GM18511 (cell line): Measurements from ENCODE around the gene CBX6.
"Not testable (repeated sequence)": the region's sequence is repeated elsewhere in the genome, so short reads cannot be mapped to it uniquely, and the experiment has no call there.

Experiments
- ATAC-seq: cut with Tn5 transposase; IDR thresholded peaks from one replicate; pipeline ENCODE4 v1.9.1; 2021; ENCODE audit warnings: mild to moderate bottlenecking, moderate library complexity; ENCODE audit not compliant: unreplicated experiment

CBX6 gene

GRCh38 chr22:38861170-38861876 lies 10.7 kb downstream of the CBX6 start:
- ATAC-seq = no peak

GRCh38 chr22:38860283-38861169 lies 11.5 kb downstream of the CBX6 start:
- no peak for ATAC-seq

DNA sequence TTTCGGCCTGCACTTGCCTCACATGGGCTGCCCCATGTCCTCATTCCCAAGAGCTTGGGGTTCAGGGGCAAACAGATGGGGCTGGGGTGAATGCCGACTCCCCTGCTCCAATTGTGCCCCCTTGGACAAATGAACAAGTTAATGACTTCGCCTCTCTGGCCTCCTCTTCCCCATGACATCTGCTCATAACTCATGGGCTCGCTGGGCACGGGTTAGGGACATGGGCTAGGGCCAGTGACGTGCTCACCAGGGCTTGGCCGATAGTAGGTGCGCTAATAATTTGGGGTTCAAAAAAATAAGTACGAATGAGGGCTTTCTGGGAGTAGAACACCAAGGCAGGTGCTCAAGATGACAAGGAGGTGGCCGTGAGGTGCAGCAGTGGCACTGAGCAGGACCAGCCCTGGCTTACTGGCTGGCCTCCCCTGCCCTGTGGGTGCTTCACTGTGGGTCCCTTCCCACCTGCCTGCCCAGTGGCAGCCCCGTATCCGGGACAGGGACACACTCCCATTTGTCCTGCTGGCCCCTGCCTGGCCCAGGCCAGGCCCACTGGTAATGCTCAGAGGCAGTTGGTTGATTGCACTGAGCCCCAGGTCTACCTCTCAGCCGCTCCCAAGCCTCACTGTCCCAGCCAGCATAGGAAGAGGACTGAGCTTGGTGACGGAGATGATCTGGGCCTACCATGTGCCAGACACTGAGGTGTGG lies 12.3 kb downstream of the CBX6 start:
- no peak for ATAC-seq

GRCh38 chr22:38858492-38858891 lies 13.5 kb downstream of the CBX6 start:
- no peak for ATAC-seq

DNA sequence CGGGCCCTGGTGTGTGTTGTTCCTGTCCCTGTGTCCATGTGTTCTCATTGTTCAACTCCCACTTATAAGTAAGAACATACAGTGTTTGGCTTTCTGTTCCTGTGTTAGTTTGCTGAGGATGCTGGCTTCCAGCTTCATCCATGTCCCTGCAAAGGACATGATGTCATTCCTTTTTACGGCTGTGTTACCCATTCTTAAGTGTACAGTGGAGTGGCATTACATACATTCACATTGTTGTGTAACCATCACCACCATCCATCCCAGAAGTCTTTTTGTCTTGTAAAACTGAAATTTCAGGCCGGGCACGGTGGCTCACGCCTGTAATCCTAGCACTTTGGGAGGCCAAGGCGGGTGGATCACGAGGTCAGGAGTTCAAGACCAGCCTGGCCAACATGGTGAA lies 17.5 kb downstream of the CBX6 start:
- ATAC-seq = not testable (repeated sequence)

DNA sequence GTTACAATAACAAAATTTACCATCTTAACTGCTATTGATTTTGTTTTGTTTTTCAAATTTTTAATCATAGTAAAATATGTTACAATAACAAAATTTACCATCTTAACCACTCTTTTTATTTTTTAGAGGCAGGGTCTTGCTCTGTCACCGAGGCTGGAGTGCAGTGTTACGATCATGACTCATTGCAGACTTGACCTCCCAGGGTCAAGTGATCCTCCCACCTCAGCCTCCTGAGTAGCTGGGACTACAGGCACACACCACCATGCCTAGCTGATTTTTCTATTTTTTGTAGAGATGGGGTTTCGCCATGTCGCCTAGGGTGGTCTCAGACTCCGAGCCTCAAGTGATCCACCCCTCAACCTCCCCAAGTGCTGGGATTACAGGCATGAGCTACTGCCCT lies 18.1 kb downstream of the CBX6 start:
- not testable (repeated sequence) for ATAC-seq

GRCh38 chr22:38853196-38853651 lies 18.8 kb downstream of the CBX6 start:
- ATAC-seq = no peak

- ATAC-seq = no peak
These were observed 19.5 kb downstream of the CBX6 start for GRCh38 chr22:38852522-38852921.

- no peak for ATAC-seq
These were observed 20.8 kb downstream of the CBX6 start for GRCh38 chr22:38850941-38851849.

DNA sequence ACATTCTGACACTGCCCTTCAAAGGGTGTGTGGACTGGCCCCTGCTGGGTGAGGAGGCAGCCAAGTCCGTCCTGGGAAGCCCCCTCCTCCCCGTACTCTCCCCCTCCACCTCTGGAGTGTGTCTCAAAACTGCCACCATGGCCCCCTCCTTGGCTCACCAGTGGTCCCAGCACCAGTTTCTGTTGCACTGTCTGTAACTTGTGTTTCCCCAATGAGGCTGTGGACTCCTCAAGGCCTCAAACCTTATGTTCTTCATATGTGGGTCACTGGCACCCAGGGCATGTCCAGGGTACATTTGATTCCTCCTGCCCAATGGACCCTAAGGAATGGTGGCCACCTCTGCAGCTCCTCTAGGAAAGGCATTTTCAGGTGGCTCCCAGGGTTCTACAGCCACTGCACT lies 21.6 kb downstream of the CBX6 start:
- ATAC-seq = no peak

- no peak for ATAC-seq
These were observed 22.2 kb downstream of the CBX6 start for GRCh38 chr22:38849811-38850210.

GRCh38 chr22:38846412-38846811 lies 25.6 kb downstream of the CBX6 start:
- ATAC-seq = no peak

GRCh38 chr22:38845004-38845740 lies 26.8 kb downstream of the CBX6 start:
- no peak for ATAC-seq

GRCh38 chr22:38844315-38845003 lies 27.6 kb downstream of the CBX6 start:
- no peak for ATAC-seq

GRCh38 chr22:38843657-38844314 lies 28.2 kb downstream of the CBX6 start, which contains the start of gene NPTXR:
NPTXR (minus strand) TSS chr22:38844028.
- ATAC-seq = no peak

- ATAC-seq = no peak
These were observed 28.8 kb downstream of the CBX6 start for GRCh38 chr22:38843201-38843656.

- no peak for ATAC-seq
These were observed 29.4 kb downstream of the CBX6 start for GRCh38 chr22:38842512-38843200.

DNA sequence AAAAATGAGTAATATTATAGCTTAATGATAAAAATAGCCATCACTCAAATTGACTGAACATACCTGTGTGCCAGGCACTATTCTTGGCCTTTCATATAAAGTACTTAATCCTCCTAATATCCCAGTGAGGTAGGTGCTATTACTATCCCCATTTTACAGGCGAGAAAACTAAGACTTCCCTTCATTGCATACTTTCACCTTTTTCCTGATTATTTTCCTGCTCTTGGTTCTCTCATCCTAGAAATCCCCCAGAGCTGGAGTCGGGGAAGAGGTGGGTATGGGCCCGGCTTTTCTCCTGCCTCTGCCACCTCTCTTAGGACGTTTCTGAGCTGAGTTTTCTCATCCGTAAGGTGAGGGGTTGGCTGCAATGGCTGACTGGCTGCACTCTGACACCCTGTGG lies 30.4 kb downstream of the CBX6 start:
- no peak for ATAC-seq
